ENCODE measurements around the gene UGT1A5. TPM values are rescaled to one million over a fixed set of nuclear protein-coding genes. Genes with fewer than 3 reads are reported as not detected.

UGT1A5 gene
- total RNA-seq, 1 experiment from 2014 or later = not detected

DNA sequence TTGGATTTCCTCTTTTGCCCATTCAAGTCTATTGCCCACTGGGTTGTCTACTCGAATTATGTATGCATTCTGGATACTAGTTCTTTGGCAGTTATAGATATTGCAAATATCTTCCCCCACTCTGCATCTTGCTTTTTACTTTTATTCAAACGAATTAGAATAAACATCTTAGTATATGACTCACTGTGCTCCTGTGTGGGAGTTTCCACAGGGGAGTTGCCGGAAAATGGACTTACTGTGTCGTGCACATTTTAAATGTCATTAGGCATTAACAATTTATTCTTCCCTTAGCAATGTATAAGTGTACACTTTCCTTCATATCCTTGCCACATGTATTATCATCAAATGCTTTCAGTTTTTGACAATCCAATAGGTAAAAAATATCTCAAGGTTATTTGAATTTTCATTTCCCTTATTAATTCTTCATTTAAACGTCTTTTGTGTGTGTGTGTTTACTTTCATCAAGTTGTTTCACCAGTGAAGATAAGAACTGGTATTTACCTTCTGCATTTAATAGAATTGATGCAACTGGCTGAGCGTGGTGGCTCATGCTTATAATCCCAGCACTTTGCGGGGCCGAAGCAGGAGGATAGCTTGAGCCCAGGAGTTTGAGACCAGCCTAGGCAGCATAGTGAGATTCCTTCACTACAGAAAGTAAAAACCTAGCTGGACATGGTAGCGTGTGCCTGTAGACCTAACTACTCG is 4.6 kb upstream of the UGT1A5 start:
- no TSS peak for BruUV-seq (replicated peaks)
- intact Hi-C loops (cut with micrococcal nuclease; ENCODE audit: unreplicated experiment) = no loop called here
- no peaks in the 10 kb centered on the region for H3K36me3 ChIP-seq (ENCODE audit: insufficient read depth, low read length, poor library complexity, severe bottlenecking)
- no peak overlapping the region for H3K27ac ChIP-seq (ENCODE audit: low read depth, low read length, poor library complexity, severe bottlenecking)
- peaks cover 16% of the 10 kb centered on the region for H3K4me1 ChIP-seq (ENCODE audit: insufficient read depth, low read length, poor library complexity, severe bottlenecking)
- POLR2A ChIA-PET (ENCODE audit: low non-redundant PET) = no interaction called here
- DNase-seq (ENCODE audit: low spot score) = peak; percentile 62
- CTCF ChIA-PET = no interaction called here
- H3K4me3 ChIP-seq (ENCODE audit: low read depth, low read length, poor library complexity, severe bottlenecking) = no peak overlapping the region
- peaks cover 5% of the 10 kb centered on the region for H3K9me3 ChIP-seq (ENCODE audit: low read depth, low read length, poor library complexity, severe bottlenecking)
- no peak for TF ChIP-seq EZH2 (IDR thresholded peaks at IDR 0.05; ENCODE audit: borderline replicate concordance, low read depth, low read length, poor library complexity, severe bottlenecking)
- TF ChIP-seq, protein P1, sequence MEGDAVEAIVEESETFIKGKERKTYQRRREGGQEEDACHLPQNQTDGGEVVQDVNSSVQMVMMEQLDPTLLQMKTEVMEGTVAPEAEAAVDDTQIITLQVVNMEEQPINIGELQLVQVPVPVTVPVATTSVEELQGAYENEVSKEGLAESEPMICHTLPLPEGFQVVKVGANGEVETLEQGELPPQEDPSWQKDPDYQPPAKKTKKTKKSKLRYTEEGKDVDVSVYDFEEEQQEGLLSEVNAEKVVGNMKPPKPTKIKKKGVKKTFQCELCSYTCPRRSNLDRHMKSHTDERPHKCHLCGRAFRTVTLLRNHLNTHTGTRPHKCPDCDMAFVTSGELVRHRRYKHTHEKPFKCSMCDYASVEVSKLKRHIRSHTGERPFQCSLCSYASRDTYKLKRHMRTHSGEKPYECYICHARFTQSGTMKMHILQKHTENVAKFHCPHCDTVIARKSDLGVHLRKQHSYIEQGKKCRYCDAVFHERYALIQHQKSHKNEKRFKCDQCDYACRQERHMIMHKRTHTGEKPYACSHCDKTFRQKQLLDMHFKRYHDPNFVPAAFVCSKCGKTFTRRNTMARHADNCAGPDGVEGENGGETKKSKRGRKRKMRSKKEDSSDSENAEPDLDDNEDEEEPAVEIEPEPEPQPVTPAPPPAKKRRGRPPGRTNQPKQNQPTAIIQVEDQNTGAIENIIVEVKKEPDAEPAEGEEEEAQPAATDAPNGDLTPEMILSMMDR (conservative IDR thresholded peaks at IDR 0.05; ENCODE audit: low read depth, low read length) = no peak
- H3K27me3 ChIP-seq (replicated peaks; ENCODE audit: insufficient read depth, low read depth, low read length, poor library complexity) = no peaks in the 10 kb centered on the region

DNA sequence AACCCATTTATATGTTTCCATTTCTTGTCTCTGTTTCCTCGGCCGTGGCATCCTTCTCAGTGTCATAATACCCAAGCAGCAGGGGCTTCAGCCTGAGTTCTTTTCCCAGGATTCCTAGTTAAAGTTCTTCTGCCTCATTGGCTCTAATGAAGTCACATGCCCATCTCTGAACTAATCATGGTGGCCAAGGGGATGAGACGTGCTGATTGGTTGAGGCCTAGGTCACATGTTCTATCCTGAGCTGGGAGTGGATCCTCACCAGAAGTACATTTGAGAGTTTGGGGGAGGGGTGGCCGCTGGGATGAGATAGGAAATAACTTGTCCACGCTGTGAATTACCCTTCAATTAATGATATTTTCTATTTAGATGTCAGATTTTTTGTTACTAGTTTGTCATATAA is 3.8 kb upstream of the UGT1A5 start:
- CTCF ChIA-PET = no interaction called here

DNA sequence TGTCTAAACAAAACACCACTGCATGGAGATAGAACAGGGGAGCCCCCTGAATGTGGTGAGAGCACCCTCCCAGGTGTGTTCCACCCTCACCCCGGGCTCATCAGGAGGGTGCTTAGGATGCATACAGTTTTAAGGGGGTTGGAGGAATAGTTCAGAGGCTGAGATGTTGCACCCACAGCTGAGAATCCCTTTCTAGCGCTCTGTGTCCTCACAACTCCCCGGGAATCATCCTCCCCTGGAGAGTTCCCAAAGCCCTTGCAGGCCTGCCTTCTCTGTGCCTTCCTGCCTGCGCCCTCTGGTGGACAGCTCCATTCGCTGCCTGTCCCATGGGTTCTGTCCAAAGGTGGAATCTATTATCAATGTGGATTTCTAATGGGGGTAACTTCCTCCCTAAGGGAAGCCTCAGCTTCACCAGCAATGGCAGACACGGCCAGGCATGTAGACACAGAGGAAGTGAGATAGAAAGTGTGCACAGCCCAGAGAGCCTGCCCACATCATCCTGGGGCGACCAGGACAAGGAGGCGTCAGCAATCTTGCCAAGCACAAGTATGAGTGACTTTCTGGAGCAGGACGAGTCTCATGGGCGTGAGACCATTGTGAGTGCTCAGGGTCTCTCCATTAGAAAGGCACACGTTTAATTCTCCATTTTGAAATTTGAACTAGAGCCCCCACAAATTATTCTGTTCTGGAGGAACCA is 1.2 kb upstream of the UGT1A5 start:
- BruUV-seq (replicated peaks) = no TSS peak
- Histone ChIP-seq H3K27me3 (replicated peaks; ENCODE audit: insufficient read depth, low read depth, low read length, poor library complexity) (no peaks in the 10 kb centered on the region), H3K4me1 (ENCODE audit: insufficient read depth, low read length, poor library complexity, severe bottlenecking) (peaks cover 16% of the 10 kb centered on the region), H3K36me3 (ENCODE audit: insufficient read depth, low read length, poor library complexity, severe bottlenecking) (no peaks in the 10 kb centered on the region), H3K27ac (ENCODE audit: low read depth, low read length, poor library complexity, severe bottlenecking) (no peak overlapping the region), H3K4me3 (ENCODE audit: low read depth, low read length, poor library complexity, severe bottlenecking) (no peak overlapping the region), H3K9me3 (ENCODE audit: low read depth, low read length, poor library complexity, severe bottlenecking) (no peaks in the 10 kb centered on the region)
- intact Hi-C loops (cut with micrococcal nuclease; ENCODE audit: unreplicated experiment) = loop anchor here (1.0 kb wide), 1 partner anchor 262 kb away; no protein-coding TSS in a partner anchor
- TF ChIP-seq, protein P1 (conservative IDR thresholded peaks at IDR 0.05; ENCODE audit: low read depth, low read length) = peak; percentile 98
- no peak for TF ChIP-seq EZH2 (IDR thresholded peaks at IDR 0.05; ENCODE audit: borderline replicate concordance, low read depth, low read length, poor library complexity, severe bottlenecking)
- ChIA-PET POLR2A (ENCODE audit: low non-redundant PET) (no interaction called here), CTCF (interaction anchor here (1.1 kb wide), 1 partner anchor 262 kb away, joined by 4 read pairs; no protein-coding TSS in a partner anchor)
- peak; percentile 90 for DNase-seq (ENCODE audit: low spot score)

More for the DNA sequence above, 3.8 kb upstream of the UGT1A5 start:
- H3K36me3 ChIP-seq (ENCODE audit: insufficient read depth, low read length, poor library complexity, severe bottlenecking) = no peaks in the 10 kb centered on the region
- BruUV-seq (replicated peaks) = no TSS peak
- no peak overlapping the region for H3K4me3 ChIP-seq (ENCODE audit: low read depth, low read length, poor library complexity, severe bottlenecking)
- POLR2A ChIA-PET (ENCODE audit: low non-redundant PET) = no interaction called here
- intact Hi-C loops (cut with micrococcal nuclease; ENCODE audit: unreplicated experiment) = no loop called here
- no peak for TF ChIP-seq EZH2 (IDR thresholded peaks at IDR 0.05; ENCODE audit: borderline replicate concordance, low read depth, low read length, poor library complexity, severe bottlenecking)
- TF ChIP-seq, protein P1 (conservative IDR thresholded peaks at IDR 0.05; ENCODE audit: low read depth, low read length) = no peak
- H3K27me3 ChIP-seq (replicated peaks; ENCODE audit: insufficient read depth, low read depth, low read length, poor library complexity) = no peaks in the 10 kb centered on the region
- peaks cover 16% of the 10 kb centered on the region for H3K4me1 ChIP-seq (ENCODE audit: insufficient read depth, low read length, poor library complexity, severe bottlenecking)
- H3K27ac ChIP-seq (ENCODE audit: low read depth, low read length, poor library complexity, severe bottlenecking) = no peak overlapping the region
- no peaks in the 10 kb centered on the region for H3K9me3 ChIP-seq (ENCODE audit: low read depth, low read length, poor library complexity, severe bottlenecking)
- peak; percentile 25 for DNase-seq (ENCODE audit: low spot score)

All from A673 (cell line).